NCI-H460 (cell line): Measurements from ENCODE around the gene CLEC2L. TPM values are rescaled to one million over a fixed set of nuclear protein-coding genes. Genes with fewer than 3 reads are reported as not detected.

ENCODE experiments used
- DNase-seq: peaks from one replicate; pipeline ENCODE4 v3.0.0-alpha.2; 2016; ENCODE audit warnings: low read depth; ENCODE audit errors: extremely low read depth
- total RNA-seq: library from RNA; depleted of rRNA; stranded (reverse); fragments of >200 nt; shearing (Covaris generic); gene quantifications from 2 replicates; pipeline ENCODE4 v1.2.3, GENCODE V29; 2014

CLEC2L gene
- total RNA-seq, 1 experiment from 2014 or later: not detected

DNA sequence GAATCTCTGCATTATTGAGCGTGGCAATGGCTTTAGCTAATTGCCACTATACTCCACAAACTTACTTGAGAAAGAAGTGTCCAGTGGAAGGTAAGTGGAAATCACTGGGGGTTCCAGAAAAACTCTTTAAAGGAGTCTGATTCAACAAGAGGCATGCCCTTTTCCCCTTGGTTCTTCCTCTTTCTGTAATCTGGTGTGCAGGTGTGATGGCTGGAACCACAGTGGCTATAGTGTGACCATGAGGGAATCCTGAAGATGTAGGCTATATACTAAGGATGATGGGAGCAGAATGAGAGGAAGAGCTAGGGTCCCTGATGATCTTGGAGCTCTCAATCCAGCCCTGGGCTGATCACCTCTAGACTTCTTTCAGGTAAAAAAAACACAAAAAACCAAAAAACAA, 2.0 kb upstream of the CLEC2L start:
- no peak for DNase-seq

DNA sequence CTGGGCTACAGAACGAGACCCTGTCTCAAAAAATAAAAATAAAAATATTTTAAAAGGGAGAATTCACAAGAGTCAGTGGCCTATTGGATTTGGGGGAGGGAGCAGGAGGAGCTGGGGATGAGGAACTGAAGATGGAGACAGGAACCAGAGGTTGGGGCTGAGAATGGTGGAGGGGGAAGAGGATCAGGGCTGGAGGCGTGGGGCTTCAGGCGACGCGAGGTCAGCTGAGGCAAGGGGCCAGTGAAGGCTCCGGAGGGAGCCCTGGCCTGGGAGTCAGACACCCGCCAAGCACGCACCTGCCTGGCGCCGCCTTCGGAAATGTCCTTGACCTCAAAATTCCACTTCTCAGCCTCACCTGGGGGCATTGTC, 671 bp upstream of the CLEC2L start:
- no peak for DNase-seq

DNA sequence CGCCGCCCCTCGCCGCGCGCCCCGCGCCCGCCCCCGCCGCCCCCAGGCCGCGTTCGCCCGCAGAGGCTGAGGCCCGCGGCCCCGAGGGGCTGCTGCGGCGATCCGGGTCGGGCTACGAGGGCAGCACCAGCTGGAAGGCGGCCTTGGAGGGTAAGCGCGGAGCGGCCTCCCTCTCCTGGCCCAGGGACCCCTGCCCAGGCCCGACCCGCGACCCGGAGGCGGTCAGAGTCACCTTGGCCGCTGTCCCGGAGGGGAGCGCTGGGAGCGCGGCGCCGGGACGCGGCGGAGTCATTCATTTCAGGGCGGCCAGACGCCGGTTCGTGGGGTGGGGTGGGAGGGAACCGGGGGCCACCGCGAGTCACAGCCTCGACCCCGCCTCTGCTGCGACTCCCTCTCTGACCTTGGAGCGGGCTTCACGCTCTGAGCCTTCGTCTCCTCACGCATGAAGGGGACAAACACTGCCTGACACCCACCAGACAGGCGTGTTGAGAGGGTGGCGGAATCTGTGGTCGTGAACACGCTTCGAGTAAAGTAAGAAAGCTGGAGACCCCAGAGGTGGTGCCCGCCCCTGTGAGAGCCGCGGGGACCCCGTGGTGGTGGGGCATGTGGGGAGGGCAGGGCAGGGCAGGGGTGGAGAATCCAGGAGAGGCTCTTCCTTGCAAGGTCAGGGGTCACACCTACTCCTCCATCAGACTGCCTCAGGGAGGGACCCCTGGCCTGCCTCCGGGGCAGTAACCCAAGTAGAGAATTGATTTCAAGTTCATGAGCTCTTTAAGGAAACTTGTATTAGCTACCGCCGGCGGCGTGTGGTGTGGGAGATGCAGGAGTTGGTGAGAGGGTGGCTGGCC, 707 bp downstream of the CLEC2L start:
- no peak for DNase-seq

DNA sequence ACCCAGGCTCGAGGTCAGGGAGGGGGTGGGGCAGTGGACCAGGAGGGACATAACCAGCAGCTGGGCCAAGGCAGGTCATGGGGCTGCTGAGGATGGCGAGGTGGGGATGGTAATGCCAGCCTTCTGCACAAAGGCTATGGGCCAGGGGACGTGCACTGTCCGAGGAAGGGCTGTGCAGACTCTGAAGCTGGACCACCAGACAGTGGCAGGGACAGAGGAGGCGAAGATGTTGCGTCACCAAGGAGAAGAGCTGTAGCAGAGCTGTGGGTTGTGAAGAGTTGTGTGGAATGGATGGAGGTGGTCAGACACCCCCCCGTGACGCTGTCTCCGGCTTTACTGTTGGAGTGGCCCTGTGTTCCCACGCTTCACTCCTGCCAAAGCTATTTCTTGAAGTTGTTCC, 1.8 kb downstream of the CLEC2L start:
- no peak for DNase-seq

DNA sequence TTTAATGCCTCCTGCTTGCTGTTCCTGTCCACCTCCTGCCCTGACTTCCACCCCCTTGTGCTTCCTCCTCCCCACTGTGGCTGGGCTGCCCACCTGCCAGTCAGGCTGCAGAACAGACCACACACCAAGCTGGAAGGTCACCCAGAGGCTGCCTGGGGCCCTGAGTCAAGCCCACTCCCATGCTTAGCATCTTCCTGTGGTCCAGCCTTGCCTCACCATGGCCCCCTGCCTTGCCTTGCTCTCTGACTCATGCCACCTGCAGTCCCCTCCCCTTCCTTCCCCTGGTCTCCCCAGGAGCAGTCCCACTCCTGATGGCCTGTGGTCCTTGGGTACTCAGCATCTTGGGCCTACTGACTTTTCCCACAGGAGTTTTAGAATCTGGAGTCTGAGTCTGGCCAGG, 2.3 kb downstream of the CLEC2L start:
- no peak for DNase-seq

DNA sequence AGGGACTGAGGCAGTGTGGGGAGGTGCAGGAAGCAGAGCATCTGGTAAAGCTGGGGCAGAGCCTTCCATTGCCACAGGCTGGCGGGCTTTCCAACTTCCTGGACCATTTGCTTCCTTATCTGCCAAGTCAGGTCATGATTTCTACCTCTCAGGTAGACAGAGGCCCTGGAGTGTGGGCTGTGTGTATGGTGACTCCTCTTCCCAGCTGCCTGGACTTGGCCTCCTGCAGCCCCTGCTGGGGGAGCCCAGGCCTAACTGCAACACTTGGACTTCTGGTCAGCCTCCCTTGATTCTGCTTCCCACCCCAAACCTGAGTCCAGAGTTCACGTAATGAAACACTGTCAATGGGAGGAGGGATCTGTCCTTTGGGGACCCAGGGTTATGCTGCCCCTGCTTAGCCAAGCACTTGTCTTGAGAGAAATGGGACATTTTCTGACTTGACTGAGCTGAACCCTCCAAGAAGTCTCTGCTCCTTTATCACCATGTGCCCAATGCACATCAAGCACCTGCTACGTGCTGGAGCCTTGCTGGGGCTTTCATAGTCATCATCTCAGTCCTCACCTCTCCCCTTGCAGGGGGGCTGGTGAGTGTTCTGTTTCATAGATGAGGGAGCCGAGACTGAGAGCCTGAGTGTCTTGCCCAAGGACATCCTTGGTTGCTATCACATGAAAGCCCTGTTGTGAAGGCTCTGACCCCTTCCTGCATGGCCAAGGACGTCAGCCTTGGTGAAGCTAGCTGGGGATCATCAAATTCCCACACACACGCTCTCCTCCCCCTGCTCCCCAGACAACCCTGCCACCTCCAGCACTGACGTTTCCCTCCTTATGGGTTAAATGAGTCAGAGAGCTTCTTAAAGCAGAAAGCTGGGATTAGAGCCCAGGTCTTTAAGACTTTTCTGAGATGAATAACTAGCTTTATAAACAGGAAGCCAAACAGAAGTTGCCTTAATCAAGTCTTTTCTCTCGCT, 3.4 kb downstream of the CLEC2L start:
- no peak for DNase-seq

DNA sequence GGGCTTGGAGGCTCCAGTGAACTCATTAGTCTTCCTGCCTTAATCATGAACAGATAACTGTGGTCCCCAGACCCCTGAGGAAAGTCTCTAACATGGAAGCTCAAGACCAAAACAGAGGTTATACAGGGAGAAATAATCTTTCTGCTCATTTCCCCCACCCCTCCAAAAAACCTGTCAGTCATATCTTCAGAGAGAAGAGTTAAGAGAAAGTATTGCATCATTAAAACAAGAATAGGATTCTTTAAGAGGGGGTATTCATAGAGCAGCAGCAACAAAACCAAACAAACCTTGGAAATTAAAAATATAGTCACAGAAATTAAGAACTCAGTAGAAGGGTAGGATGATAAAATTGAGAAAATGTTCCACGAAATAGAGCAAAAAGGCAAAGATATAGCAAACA, 7.6 kb downstream of the CLEC2L start:
- no peak for DNase-seq

DNA sequence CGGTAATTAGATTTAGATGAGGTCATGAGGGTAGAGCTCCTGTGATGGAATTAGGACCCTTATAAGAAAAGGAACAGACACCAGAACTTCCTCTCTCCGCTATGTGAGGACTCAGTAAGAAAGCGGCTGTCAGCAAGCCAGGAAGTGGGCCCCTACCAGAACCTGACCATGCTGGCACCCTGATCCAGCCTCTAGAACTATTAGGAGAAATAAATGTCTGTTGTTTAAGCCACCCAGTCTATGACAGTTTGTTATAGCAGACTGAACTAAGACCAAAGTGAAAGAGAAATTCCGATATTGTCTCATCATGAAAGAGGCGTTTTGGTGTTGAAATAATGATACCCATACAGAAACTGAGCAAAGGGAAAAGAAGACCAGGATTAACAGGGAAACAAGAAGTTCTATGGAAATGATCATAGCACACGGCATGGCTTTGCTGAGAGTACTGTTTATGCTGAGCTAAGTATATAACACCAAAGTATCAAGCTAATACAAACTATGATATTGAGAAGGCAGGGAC, 9.2 kb downstream of the CLEC2L start:
- DNase-seq: no peak

DNA sequence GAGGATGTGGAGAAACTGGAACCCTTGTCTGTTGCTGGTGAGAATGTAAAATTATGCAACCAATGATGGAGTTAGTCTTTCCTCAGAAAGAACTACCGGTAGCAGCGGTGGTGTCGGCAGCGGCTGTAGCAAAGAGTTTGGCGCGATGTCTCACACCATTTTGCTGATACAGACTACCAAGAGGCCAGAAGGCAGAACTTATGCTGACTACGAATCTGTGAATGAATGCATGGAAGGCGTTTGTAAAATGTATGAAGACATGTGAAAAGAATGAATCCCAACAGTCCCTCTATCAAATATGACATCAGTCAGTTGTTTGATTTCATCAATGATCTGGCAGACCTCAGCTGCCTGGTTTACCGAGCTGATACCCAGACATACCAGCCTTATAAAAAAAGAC, 10.6 kb downstream of the CLEC2L start:
- DNase-seq: no peak

DNA sequence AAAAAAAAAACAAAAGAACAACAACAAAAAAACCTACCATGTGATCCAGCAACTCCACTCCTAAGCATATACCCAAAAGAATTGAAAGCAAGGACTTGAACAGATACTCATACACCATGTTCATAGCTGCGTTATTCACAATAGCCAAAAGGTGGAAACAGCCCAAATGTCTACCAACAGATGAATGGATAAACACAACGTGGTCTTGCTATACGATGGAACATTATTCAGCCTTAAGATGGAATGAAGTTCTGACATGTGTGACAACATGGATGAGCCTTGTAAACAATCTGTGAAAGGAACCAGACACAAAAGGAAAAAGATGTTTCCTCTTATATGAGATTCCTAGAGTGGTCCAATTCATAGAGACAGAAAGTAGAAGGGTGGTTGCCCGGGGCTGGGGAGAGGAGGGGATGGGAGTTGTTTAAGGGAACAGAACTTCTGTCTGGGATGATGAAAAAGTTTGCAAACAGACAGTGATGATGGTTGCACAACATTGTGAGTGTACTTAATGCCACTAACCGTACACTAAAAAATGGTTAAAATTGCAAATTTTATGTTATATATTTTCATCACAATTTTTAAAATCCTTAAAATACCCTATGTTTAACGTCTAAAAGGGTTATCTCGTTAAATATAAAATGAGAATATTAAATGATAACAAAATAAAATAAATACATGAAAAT, 11.6 kb downstream of the CLEC2L start:
- no peak for DNase-seq

DNA sequence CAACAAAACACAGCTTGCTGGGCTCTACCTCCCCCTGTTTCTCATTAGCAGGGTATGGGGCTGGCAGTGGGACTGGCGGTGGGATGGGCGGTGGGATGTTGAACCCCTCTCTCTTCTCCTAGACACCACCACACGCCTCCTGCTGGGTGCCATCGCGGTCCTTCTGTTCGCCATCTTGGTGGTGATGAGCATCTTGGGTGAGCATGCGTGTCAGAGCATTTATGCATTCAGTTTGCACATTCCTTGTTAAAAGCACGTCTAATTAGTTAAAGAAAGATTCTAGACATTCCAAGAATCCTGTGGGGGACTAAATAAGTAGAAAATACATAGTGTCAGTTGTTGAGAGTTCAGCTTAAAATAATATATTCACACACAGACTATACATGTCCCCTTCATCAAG, 12.7 kb downstream of the CLEC2L start:
- no peak for DNase-seq

DNA sequence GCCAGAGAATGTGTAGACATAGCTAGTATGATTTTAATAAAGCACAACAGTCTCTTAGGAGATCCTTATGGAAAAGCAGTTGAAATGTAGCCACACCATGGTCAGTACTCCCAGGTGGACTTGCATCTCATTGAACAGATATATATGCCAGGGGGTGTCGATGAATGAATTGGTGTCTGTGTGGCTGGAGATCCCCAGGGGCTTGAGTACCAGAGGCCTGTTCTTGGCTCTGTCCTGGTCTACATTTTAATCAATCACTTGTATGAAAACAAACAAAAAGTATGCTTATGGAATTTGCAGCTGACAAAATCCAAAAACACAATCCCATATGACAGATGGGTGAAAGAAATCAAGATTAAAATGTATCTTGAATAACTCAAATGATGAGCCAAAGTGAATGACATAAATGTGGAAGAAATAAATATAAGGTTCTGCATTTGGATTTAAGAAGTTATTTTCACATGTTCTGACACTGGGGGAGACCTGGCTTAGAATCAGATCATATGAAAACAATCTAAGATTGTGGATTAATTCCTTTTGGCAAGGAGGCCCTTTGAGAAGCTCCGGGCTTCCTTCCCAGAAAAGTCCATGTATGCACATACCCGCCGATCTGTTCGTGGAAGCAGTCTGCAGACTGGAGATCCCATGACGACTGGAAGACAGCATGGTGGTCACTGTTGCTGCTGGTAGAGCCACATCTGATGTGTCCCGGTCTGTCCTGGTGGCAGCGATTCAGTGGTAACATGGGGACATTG, 15.6 kb downstream of the CLEC2L start:
- no peak for DNase-seq

DNA sequence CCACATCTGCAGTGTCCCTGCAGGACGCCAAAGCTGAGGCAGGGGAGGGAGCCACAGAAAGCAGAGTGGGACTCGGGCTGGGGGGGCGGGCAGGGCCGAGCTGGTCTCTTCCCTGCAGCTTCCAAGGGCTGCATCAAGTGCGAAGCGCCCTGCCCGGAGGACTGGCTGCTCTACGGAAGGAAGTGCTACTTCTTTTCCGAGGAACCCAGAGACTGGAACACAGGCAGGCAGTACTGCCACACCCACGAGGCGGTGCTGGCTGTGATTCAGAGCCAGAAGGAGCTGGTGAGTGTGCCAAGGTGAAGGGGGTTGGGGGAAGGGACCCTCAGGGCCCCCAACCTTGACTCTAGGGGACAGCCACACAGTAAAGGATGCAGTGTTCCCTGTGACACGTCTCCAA, 16.7 kb downstream of the CLEC2L start:
- no peak for DNase-seq

DNA sequence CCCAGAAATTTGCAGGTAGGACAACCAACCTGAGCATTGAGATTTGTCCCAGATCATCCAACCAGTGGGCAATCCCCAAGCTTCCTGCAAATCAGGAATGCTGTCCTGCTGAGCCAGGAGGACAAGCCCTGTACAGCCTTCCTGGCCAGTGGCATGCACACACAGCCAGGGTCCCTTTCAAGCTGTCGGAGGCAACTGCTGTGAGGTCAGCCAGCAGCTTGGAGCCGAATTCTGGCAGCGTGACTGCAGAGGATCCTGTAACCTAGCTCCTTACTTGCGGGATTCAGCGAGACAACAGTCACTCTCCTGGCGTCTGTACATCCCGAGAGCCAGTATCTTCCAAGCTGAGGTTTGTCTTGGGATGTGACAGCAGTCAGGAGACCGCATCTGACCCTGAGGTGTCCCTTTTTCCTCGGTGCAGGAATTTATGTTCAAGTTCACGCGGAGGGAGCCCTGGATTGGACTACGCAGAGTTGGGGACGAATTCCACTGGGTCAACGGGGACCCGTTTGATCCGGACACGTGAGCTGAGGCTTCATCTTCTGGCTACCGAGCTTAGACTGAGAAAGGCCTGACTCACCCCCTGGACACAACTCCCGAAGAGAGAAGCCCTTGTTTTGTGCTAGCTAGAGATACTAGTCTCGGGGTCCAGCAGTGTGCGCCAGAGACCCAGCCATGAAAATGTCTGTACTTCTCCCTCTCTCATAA, 18.3 kb downstream of the CLEC2L start:
- DNase-seq: no peak

DNA sequence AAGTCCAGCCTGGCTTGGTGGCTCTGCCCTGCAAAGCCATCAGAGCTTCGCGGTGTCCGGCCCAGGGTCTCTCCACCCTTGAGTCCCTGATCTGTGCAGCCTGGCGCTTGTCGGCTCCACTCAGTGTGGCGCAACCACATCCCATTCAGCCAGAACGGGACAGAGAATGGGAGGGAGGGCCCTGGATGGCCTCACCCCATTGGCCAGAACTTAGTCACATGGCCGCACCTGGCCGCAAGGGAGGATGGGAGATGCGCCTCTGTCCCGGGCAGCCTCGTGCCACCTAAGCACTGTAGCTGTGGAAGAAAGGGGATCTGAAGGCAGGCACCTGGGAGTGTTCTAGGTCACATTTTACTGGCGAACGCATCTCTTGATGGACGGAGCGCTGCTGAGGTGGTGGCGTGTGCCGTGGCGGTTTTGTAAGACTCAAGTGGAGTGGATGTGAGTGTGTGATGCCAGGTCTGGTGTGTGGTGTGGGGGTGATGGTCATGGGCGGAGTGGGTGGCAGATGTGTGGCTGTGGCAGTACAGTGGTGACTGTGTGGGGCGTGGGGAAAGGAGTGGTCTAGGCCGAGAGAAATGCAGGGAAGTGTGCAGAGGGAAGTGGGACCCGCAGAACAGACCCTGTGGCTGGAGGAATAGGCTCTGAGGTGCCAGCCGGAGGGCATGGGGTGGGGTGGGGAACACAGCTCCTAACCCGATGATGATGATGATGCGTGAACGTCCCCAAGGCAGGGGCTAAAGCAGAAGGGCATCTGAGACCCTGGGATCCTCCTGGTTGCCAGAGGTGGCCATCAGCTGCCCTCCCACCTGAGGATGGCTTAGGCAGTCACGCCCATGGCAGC, 19.0 kb downstream of the CLEC2L start:
- no peak for DNase-seq

DNA sequence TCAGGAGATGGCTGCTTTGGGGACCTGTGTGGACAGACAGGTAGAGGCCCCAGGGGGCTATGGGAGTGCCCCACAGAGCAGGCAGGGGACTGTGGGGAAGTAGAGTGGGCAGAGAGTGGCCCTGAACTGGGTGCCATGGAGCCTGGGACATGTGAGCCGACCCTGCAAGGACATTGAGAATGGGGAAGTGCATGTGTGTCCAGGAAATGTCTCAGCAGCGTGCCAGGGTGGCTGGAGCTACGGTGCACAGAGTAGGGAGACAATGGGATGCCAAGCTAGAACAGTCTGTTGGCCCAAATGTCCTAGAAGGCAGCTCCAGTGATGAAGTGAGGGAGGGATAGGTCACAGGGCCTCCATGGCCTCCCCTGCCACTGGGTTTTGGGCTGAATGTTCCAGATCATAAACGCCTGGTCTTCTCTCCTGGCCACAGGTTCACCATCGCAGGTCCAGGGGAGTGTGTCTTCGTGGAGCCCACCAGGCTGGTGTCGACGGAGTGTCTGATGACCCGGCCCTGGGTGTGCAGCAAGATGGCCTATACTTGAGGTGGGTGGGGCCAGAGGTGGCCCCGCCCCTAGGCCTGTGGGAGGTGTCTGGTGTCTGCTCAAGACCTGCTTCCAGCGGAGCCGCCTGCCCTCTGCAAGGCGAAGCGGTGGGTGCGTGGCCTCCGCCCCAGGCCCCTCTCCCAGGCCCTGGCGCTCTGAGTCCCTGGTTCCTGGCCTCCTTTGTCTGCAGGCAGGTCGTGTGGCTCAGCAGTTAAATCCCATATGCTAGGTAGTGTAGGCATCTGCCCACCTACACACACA, 20.5 kb downstream of the CLEC2L start:
- no peak for DNase-seq

DNA sequence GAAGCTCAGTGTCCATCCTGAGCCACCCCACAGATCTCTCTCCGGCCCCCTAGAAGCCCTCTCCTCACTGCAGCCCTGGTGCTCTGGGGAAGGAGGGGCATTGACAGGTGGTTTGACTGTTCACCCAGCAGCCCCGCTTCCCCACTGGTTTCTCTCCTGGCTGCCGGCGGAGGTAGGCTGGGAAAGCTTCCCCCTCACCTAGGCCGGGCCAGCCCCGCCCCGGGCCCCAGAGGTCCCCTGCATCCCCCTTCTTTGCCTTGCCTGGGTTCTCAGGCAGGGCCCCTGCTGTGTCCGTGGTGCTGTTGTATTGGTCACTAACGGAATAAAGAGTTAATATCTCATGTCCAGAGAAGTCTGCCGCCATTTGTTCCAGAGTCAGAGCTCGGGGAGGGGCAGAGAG, 21.2 kb downstream of the CLEC2L start:
- DNase-seq: no peak
